HFFc6 (cell line): ENCODE measurements around the gene COL4A1. TPM values are rescaled to one million over a fixed set of nuclear protein-coding genes. Genes with fewer than 3 reads are reported as not detected.

Experiments
- DNase-seq: peaks from one replicate; pipeline ENCODE4 v3.0.0-alpha.2; 2018
- H3K27ac Mint-ChIP-seq: 2 replicates; pipeline ENCODE4 v1.8.0; 2020; ENCODE audit warnings: mild to moderate bottlenecking, mixed read lengths
- H3K27me3 Mint-ChIP-seq: 2 replicates; pipeline ENCODE4 v1.8.0; 2021; ENCODE audit warnings: mild to moderate bottlenecking, moderate library complexity, mixed read lengths; ENCODE audit not compliant: insufficient read depth
- H3K36me3 Mint-ChIP-seq: 2 replicates; pipeline ENCODE4 v1.8.0; 2021; ENCODE audit warnings: low read depth, mixed read lengths
- H3K4me1 Mint-ChIP-seq: 2 replicates; pipeline ENCODE4 v1.8.0; 2020; ENCODE audit warnings: low read depth, mixed read lengths
- H3K4me3 Mint-ChIP-seq: 2 replicates; pipeline ENCODE4 v1.8.0; 2020; ENCODE audit warnings: mild to moderate bottlenecking, moderate library complexity, mixed read lengths
- H3K9me3 Mint-ChIP-seq: 2 replicates; pipeline ENCODE4 v1.8.0; 2020; ENCODE audit warnings: mild to moderate bottlenecking, mixed read lengths
- CTCF ChIP-seq: fragments of 200-600 bp; sonication (generic); IDR thresholded peaks from 2 replicates; pipeline ENCODE4 v1.5.0; 2021; ENCODE audit warnings: antibody characterized with exemption, mild to moderate bottlenecking
- total RNA-seq, 6 experiments: library from RNA; stranded (reverse); fragmentation: NEBNext Ultra II Directional; extraction: Animal tissue kit (Norgen Biotek cat#: 25700); gene quantifications; 2 replicates in 1 of 6; 3 replicates in 5 of 6; pipeline ENCODE4 v1.2.3, GENCODE V29; 2021

The COL4A1 gene
- total RNA-seq, 6 experiments from 2014 or later, result 137 to 328 (median 148) TPM

GRCh38 chr13:110345701-110346100 lies 38.7 kb upstream of the COL4A1 start:
- Mint-ChIP-seq H3K4me1 (peaks cover 62% of the 10 kb centered on the region), H3K36me3 (peaks cover 13% of the 10 kb centered on the region), H3K27ac (no peak overlapping the region), H3K27me3 (no peaks in the 10 kb centered on the region), H3K9me3 (no peaks in the 10 kb centered on the region), H3K4me3 (no peak overlapping the region)
- TF ChIP-seq CTCF, result no peak
- DNase-seq, result no peak

- H3K27me3 Mint-ChIP-seq, result no peaks in the 10 kb centered on the region; the same call in 1 of the 2 replicates
- H3K36me3 Mint-ChIP-seq, result peaks cover 13% of the 10 kb centered on the region
- H3K4me1 Mint-ChIP-seq, result peaks cover 62% of the 10 kb centered on the region
- no peak overlapping the region for H3K27ac Mint-ChIP-seq
- no peaks in the 10 kb centered on the region for H3K9me3 Mint-ChIP-seq
- no peak for DNase-seq
- TF ChIP-seq CTCF, result no peak
- no peak overlapping the region for H3K4me3 Mint-ChIP-seq
Observed at GRCh38 chr13:110345266-110345665, 38.3 kb upstream of the COL4A1 start.

GRCh38 chr13:110344320-110344719 lies 37.4 kb upstream of the COL4A1 start:
- Mint-ChIP-seq H3K36me3 (peaks cover 17% of the 10 kb centered on the region), H3K27me3 (no peaks in the 10 kb centered on the region; the same call in 1 of the 2 replicates), H3K4me1 (peaks cover 65% of the 10 kb centered on the region), H3K27ac (no peak overlapping the region), H3K9me3 (no peaks in the 10 kb centered on the region), H3K4me3 (no peak overlapping the region)
- no peak for TF ChIP-seq CTCF
- DNase-seq, result no peak

GRCh38 chr13:110343241-110343865 lies 36.4 kb upstream of the COL4A1 start:
- no peak for DNase-seq
- H3K4me3 Mint-ChIP-seq, result no peak overlapping the region
- TF ChIP-seq CTCF, result no peak
- peaks cover 23% of the 10 kb centered on the region for H3K36me3 Mint-ChIP-seq
- no peaks in the 10 kb centered on the region for H3K9me3 Mint-ChIP-seq
- H3K27ac Mint-ChIP-seq, result no peak overlapping the region
- H3K27me3 Mint-ChIP-seq, result no peaks in the 10 kb centered on the region; the same call in 1 of the 2 replicates
- peaks cover 65% of the 10 kb centered on the region for H3K4me1 Mint-ChIP-seq

GRCh38 chr13:110342474-110342873 lies 35.5 kb upstream of the COL4A1 start:
- no peak for TF ChIP-seq CTCF
- Mint-ChIP-seq H3K9me3 (no peaks in the 10 kb centered on the region), H3K4me3 (no peak overlapping the region), H3K27ac (no peak overlapping the region), H3K4me1 (peaks cover 64% of the 10 kb centered on the region), H3K36me3 (peaks cover 23% of the 10 kb centered on the region), H3K27me3 (no peaks in the 10 kb centered on the region; the same call in 1 of the 2 replicates)
- DNase-seq, result no peak
